GM12872 (cell line): ENCODE results near the gene DHX9.

ENCODE experiments used
- TF ChIP-seq, protein P1 (sequence below): IDR thresholded peaks from 3 replicates; pipeline ENCODE4 v1.5.1; 2011; ENCODE audit warnings: low read depth, mild to moderate bottlenecking, low read length, moderate library complexity; ENCODE audit not compliant: insufficient read depth

DHX9 gene

DNA sequence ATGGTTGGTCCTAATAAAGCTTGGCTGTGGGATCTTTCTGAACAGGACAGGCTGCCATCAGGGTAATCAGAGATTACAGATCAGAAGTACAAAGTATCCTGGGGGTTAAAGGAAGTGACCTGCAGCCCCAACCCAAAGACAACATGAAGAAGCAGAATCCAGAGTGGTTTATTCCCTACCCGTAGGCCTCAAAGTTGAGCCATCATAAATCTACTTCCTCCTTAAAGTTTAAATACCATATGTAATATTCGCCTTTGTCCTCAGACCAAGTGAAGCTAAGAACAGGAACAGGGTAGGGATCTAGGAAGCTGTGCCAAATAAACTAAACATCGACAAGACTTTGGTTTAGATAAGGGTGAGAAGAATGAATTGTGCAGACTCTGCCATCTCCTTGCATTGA lies 15.9 kb upstream of the DHX9 start:
- TF ChIP-seq, protein P1, sequence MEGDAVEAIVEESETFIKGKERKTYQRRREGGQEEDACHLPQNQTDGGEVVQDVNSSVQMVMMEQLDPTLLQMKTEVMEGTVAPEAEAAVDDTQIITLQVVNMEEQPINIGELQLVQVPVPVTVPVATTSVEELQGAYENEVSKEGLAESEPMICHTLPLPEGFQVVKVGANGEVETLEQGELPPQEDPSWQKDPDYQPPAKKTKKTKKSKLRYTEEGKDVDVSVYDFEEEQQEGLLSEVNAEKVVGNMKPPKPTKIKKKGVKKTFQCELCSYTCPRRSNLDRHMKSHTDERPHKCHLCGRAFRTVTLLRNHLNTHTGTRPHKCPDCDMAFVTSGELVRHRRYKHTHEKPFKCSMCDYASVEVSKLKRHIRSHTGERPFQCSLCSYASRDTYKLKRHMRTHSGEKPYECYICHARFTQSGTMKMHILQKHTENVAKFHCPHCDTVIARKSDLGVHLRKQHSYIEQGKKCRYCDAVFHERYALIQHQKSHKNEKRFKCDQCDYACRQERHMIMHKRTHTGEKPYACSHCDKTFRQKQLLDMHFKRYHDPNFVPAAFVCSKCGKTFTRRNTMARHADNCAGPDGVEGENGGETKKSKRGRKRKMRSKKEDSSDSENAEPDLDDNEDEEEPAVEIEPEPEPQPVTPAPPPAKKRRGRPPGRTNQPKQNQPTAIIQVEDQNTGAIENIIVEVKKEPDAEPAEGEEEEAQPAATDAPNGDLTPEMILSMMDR = no peak

DNA sequence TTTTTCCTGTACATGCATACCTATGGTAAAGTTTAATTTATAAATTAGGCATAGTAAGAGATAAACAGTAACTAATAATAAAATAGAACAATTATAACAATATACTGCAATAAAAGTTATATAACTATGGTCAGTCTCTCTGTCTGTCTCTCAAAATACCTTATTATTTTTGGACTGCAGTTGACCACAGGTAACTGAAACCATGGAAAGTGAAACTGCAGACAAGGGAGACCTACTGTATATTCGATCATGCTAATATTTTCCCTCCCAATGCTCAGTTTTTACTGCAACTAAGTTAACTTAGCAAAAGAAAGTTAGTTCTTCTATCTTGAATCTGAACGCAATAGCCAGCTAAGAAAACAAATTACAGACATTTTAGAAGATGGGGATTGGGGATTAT lies 12.3 kb upstream of the DHX9 start:
- TF ChIP-seq, protein P1 = no peak

DNA sequence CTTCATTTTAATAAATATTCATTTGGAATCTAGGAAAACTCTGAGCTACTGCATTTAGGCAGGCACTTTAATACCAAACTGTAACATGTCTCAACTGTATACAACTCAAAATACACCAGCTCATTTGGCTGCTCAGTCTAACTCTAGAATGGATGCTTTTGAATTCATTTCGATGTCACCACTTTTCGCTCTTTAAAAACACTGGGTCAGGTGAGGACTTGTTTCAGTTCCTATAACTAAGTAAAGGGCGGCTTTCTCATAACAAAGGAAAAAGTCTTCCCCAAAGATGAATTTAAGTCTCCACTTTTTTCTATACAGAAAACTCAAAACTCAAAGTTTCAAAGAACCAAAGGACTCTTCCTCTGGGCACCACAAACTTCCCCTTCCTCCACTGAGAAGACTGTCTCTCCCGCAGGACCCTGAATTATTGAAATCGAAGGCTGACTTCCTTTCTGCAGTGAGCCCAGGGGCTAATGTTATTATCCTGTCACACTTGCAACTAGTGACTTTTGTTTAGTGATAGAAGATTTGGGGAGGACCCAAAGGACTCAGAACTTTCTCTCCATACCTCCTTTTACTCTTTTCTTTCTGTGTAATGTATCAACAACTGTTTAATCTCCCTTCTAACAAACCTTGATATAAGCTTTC lies 9.7 kb upstream of the DHX9 start:
- TF ChIP-seq, protein P1 = no peak

DNA sequence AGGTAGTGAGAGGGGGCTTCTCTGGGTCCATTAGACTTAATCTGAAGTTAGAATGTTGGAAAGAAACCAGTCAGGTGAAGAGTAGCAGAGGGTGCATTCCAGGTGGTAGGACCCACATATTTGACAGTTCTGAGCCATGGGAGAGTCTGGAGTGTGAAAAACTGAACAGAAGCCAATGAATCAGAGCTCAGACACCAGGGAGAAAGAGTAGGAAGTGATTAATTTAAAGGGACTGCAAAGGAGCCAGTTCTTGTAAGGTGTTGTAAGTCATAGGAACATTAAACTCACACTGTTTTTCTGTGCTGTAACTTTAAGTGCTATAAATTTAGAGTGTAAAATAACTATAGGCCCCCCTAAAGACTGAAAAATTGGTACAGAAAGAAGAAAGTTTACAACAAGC lies 5.9 kb upstream of the DHX9 start:
- TF ChIP-seq, protein P1 = no peak

DNA sequence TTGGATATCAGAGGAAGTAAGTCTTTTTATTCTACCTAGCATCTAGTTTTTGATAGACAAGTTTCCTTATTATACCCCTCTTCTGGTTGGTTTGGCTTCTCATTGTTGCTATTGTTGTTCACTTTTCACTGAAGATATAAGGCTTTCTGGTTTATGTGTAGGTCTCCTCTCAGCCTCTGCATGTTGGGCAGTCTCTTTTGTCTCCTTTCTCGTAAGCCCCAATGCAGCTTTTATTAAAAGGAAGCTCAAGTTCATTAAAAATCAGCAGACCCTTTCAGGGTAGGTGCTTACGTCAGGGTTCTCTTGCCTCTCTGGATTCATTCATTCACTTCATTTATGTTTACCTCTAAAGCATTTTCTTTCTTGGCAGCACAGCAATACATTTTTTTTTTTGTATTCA lies 4.8 kb upstream of the DHX9 start:
- TF ChIP-seq, protein P1 = no peak

DNA sequence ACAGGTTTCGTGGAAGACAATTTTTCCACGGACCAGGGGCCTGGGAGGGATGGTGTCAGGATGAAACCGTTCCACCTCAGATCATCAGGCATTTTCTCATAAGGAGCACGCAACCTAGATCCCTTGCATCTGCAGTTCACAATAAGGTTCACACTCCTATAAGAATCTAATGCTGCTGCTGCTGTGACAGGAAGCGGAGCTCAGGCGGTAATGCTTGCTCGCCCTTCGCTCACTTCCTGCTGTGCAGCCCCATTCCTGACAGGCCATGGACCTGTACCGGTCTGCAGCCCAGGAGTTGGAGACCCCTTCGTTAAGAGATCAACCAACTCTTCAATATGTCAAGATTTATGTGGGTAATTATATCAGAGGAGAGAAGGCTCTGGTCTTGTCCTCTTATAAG lies 3.3 kb upstream of the DHX9 start:
- TF ChIP-seq, protein P1 = no peak

DNA sequence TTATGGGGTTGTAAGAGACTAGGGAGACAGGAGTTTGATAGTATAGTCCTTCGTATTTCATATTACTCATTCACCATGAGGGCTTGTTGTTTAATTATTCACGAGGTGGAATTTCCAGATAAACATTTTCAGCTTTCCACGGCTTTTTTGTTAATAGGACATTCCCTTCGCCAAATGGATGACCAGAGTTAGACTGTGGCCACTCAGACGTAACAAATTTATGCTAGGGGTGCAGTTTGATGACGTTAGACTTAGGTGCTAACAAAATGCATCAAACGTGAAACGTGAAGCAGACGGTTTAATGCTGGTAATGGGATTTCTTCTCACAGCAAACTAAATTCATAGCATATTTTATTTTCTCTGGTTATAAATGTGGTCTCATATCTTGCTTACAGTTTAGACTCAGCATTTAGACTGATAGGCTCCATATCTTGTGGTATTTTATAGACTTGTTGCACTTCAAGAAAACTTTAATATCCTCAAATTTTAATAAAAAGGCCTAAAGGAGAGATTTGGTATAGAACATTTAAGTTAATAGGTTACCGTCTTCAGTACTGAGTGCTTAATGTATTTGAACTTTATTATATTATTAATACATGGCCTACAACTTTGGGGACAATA lies 2.3 kb downstream of the DHX9 start:
- TF ChIP-seq, protein P1 = no peak
